Endodermal cell (in vitro differentiated cells): Measurements from ENCODE around the gene EMX1. TPM values are rescaled to one million over a fixed set of nuclear protein-coding genes. Genes with fewer than 3 reads are reported as not detected.

Source experiments
- DNase-seq: peaks from one replicate; pipeline ENCODE4 v3.0.0-alpha.2; 2017
- H3K27ac ChIP-seq: 2 replicates; pipeline ENCODE4 v1.5.1; 2013; ENCODE audit warnings: mild to moderate bottlenecking, low read depth, low read length, moderate library complexity
- H3K27me3 ChIP-seq: 2 replicates; pipeline ENCODE4 v1.6.1; 2013; ENCODE audit warnings: mild to moderate bottlenecking, low read length, moderate library complexity; ENCODE audit not compliant: insufficient read depth, control insufficient read depth, poor library complexity, severe bottlenecking
- H3K36me3 ChIP-seq: 2 replicates; pipeline ENCODE4 v1.7.0; 2013; ENCODE audit warnings: mild to moderate bottlenecking, low read length, moderate library complexity; ENCODE audit not compliant: control insufficient read depth, insufficient read depth
- H3K4me1 ChIP-seq: one replicate; pipeline ENCODE4 v1.7.0; 2013; ENCODE audit warnings: low read length; ENCODE audit not compliant: control insufficient read depth, insufficient read depth
- H3K4me3 ChIP-seq: 2 replicates; pipeline ENCODE4 v1.5.1; 2013; ENCODE audit warnings: mild to moderate bottlenecking, low read length, moderate library complexity
- H3K9ac ChIP-seq: 2 replicates; pipeline ENCODE4 v1.6.1; 2013; ENCODE audit warnings: mild to moderate bottlenecking, low read length, moderate library complexity; ENCODE audit not compliant: poor library complexity, severe bottlenecking; ENCODE audit errors: extremely low read depth
- H3K9me3 ChIP-seq: 2 replicates; pipeline ENCODE4 v1.6.1; 2013; ENCODE audit warnings: mild to moderate bottlenecking, low read length, moderate library complexity; ENCODE audit not compliant: control insufficient read depth
- H3K27ac Mint-ChIP-seq: 2 replicates; pipeline ENCODE4 v1.8.0; 2020; ENCODE audit warnings: mixed read lengths
- H3K27me3 Mint-ChIP-seq: 2 replicates; pipeline ENCODE4 v1.8.0; 2021; ENCODE audit warnings: mild to moderate bottlenecking, mixed read lengths; ENCODE audit not compliant: insufficient read depth
- H3K36me3 Mint-ChIP-seq: 2 replicates; pipeline ENCODE4 v1.8.0; 2020; ENCODE audit warnings: low read depth, mixed read lengths
- H3K4me1 Mint-ChIP-seq: 2 replicates; pipeline ENCODE4 v1.8.0; 2020; ENCODE audit warnings: mixed read lengths
- H3K4me3 Mint-ChIP-seq: 2 replicates; pipeline ENCODE4 v1.8.0; 2020; ENCODE audit warnings: mild to moderate bottlenecking, moderate library complexity, mixed read lengths
- H3K9me3 Mint-ChIP-seq: 2 replicates; pipeline ENCODE4 v1.8.0; 2020; ENCODE audit warnings: mild to moderate bottlenecking, mixed read lengths
- CTCF ChIP-seq: fragments of 200-600 bp; sonication (generic); conservative IDR thresholded peaks from 2 replicates; pipeline ENCODE4 v1.5.0; 2021; ENCODE audit warnings: antibody characterized with exemption, mild to moderate bottlenecking
- WGBS, 2 experiments: methylation state at CpG; one replicate each; pipeline versions ENCODE4 v1.1.5 to v1.1.7; 2013; ENCODE audit warnings: missing lambda C conversion rate in 2 of 2, mixed read lengths in 1 of 2; ENCODE audit not compliant: insufficient coverage in 1 of 2, insufficient read length in 1 of 2; 5-methylcytosine and 5-hydroxymethylcytosine counted together
- total RNA-seq, 2 donors: library from RNA; stranded (reverse); fragmentation: NEBNext Ultra II Directional in 1 of 2; extraction: Animal tissue kit (Norgen Biotek cat#: 25700) in 1 of 2; gene quantifications; 2 replicates in 1 of 2; 3 replicates in 1 of 2; pipeline ENCODE4 v1.2.1, GENCODE V29; 2021

The EMX1 gene
- total RNA-seq, 2 donors from 2014 or later, result 0.35 to 1.1 TPM

GRCh38 chr2:72911256-72911655, 6.1 kb upstream of the EMX1 start:
- Mint-ChIP-seq H3K27ac (no peak overlapping the region), H3K4me1 (peaks cover 19% of the 10 kb centered on the region), H3K27me3 (peaks cover 94% of the 10 kb centered on the region), H3K36me3 (no peaks in the 10 kb centered on the region), H3K4me3 (no peak overlapping the region), H3K9me3 (no peaks in the 10 kb centered on the region)
- WGBS, 2 experiments, result 75 to 80% methylated on average over 1 of the region's 1 CpG
- Histone ChIP-seq H3K4me3 (no peak overlapping the region), H3K4me1 (peaks cover under 1% of the 10 kb centered on the region), H3K27ac (no peak overlapping the region), H3K27me3 (peaks cover 89% of the 10 kb centered on the region), H3K9ac (no peak overlapping the region), H3K36me3 (no peaks in the 10 kb centered on the region), H3K9me3 (no peaks in the 10 kb centered on the region)
- no peak for TF ChIP-seq CTCF
- peak; percentile 20 for DNase-seq

GRCh38 chr2:72913486-72914205, 3.7 kb upstream of the EMX1 start:
- no peak overlapping the region for H3K4me3 ChIP-seq
- H3K4me1 Mint-ChIP-seq, result peaks cover 22% of the 10 kb centered on the region
- peak; percentile 64 for DNase-seq
- H3K9ac ChIP-seq, result no peak overlapping the region
- H3K27ac ChIP-seq, result no peak overlapping the region
- 7 to 29% methylated on average over 3 to 7 of the region's 7 CpGs for WGBS, 2 experiments
- peaks cover 85% of the 10 kb centered on the region for H3K27me3 Mint-ChIP-seq
- no peaks in the 10 kb centered on the region for H3K36me3 ChIP-seq
- no peak overlapping the region for H3K27ac Mint-ChIP-seq
- H3K36me3 Mint-ChIP-seq, result no peaks in the 10 kb centered on the region
- peaks cover 99% of the 10 kb centered on the region for H3K27me3 ChIP-seq
- H3K4me1 ChIP-seq, result peaks cover 8% of the 10 kb centered on the region
- no peak overlapping the region for H3K4me3 Mint-ChIP-seq
- H3K9me3 ChIP-seq, result no peaks in the 10 kb centered on the region
- peak; percentile 60 for TF ChIP-seq CTCF
- no peaks in the 10 kb centered on the region for H3K9me3 Mint-ChIP-seq

- H3K36me3 Mint-ChIP-seq, result no peaks in the 10 kb centered on the region
- peaks cover 81% of the 10 kb centered on the region for H3K27me3 Mint-ChIP-seq
- H3K9me3 Mint-ChIP-seq, result no peaks in the 10 kb centered on the region
- H3K27me3 ChIP-seq, result peaks cover 100% of the 10 kb centered on the region
- peak; percentile 58 for DNase-seq
- no peaks in the 10 kb centered on the region for H3K36me3 ChIP-seq
- no peak overlapping the region for H3K27ac ChIP-seq
- 0 to 14% methylated on average over 3 to 7 of the region's 7 CpGs for WGBS, 2 experiments
- peaks cover 22% of the 10 kb centered on the region for H3K4me1 Mint-ChIP-seq
- H3K4me1 ChIP-seq, result peaks cover 10% of the 10 kb centered on the region
- H3K4me3 Mint-ChIP-seq, result no peak overlapping the region
- H3K27ac Mint-ChIP-seq, result no peak overlapping the region
- TF ChIP-seq CTCF, result no peak
- no peak overlapping the region for H3K9ac ChIP-seq
- no peak overlapping the region for H3K4me3 ChIP-seq
- H3K9me3 ChIP-seq, result no peaks in the 10 kb centered on the region
Observed at GRCh38 chr2:72914206-72914559, 3.1 kb upstream of the EMX1 start.
